MCF 10A (cell line): ENCODE data around the gene SHD. TPM values are rescaled to one million over a fixed set of nuclear protein-coding genes. Genes with fewer than 3 reads are reported as not detected.

Source experiments
- BruUV-seq: library from RNA; stranded (reverse); fragments of 400-500 nt; replicated peaks from 2 replicates; lab custom pipeline; 2021; lab: Mats Ljungman, UMichigan
- CTCF ChIA-PET: fragments of 300-600 bp; sonication (Branson Sonifier 250); formaldehyde crosslinking; extraction: SDS; loops from one replicate; lab custom pipeline; 2021; ENCODE audit warnings: antibody characterized with exemption, inconsistent platforms; lab: Yijun Ruan, JAX
- POLR2A ChIA-PET: fragments of 300-600, 350-650 bp; sonication (Branson Sonifier 250); formaldehyde crosslinking; extraction: SDS; loops from one replicate; lab custom pipeline; 2020; ENCODE audit warnings: antibody characterized with exemption, inconsistent platforms; lab: Yijun Ruan, JAX
- DNase-seq: peaks from one replicate; pipeline ENCODE4 v3.0.0-alpha.2; 2018; ENCODE audit not compliant: unreplicated experiment
- H3K27ac Mint-ChIP-seq: one replicate; pipeline ENCODE4 v1.8.0; 2022; ENCODE audit warnings: mild to moderate bottlenecking, low read depth, mixed read lengths; ENCODE audit not compliant: unreplicated experiment
- H3K27me3 Mint-ChIP-seq: one replicate; pipeline ENCODE4 v1.8.0; 2022; ENCODE audit warnings: mixed read lengths; ENCODE audit not compliant: insufficient read depth, unreplicated experiment
- H3K36me3 Mint-ChIP-seq: one replicate; pipeline ENCODE4 v1.8.0; 2022; ENCODE audit warnings: mild to moderate bottlenecking, moderate library complexity, mixed read lengths; ENCODE audit not compliant: insufficient read depth, unreplicated experiment
- H3K4me1 Mint-ChIP-seq: one replicate; pipeline ENCODE4 v1.8.0; 2022; ENCODE audit warnings: mixed read lengths; ENCODE audit not compliant: insufficient read depth, unreplicated experiment
- H3K4me3 Mint-ChIP-seq: one replicate; pipeline ENCODE4 v1.8.0; 2022; ENCODE audit warnings: mild to moderate bottlenecking, moderate library complexity, mixed read lengths; ENCODE audit not compliant: unreplicated experiment
- H3K9me3 Mint-ChIP-seq: one replicate; pipeline ENCODE4 v1.8.0; 2022; ENCODE audit warnings: mixed read lengths; ENCODE audit not compliant: unreplicated experiment
- intact Hi-C: fragments of 100-400 bp; cut with micrococcal nuclease; formaldehyde crosslinking; loops from 2 replicates; pipeline ENCODE4 v1.14.1; 2022
- total RNA-seq: library from RNA; stranded (reverse); gene quantifications from 2 replicates; pipeline ENCODE4 v1.2.3, GENCODE V29; 2022
- TF ChIP-seq, protein P1 (sequence below): fragments of 200-600 bp; IDR thresholded peaks from one replicate; pipeline ENCODE4 v1.8.0; 2022; ENCODE audit warnings: antibody characterized with exemption, mild to moderate bottlenecking; ENCODE audit not compliant: unreplicated experiment

SHD gene
- total RNA-seq, 1 experiment from 2014 or later: not detected

DNA sequence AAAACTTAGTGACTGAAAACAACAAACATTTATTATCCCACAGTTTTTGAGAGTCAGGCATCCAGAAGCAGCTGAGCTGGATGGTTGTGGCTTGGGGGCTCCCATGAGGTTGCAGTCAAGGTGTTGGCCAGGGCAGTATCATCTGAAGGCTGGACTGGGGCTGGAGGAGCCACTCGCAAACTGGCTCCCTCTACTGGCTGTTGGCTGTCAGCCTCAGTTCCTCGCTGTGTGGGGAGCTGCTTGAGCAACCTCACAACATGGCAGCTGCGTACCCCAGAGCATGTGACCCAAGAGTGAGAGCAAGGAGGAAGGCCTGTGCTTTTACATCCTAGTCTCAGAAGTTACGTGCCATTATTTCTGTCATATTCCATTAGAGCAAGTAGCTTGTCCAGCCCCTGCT, 22.5 kb upstream of the SHD start:
- no peak for DNase-seq
- Mint-ChIP-seq H3K27me3 (no peaks in the 10 kb centered on the region), H3K4me3 (no peak overlapping the region), H3K4me1 (no peaks in the 10 kb centered on the region), H3K9me3 (peaks cover 9% of the 10 kb centered on the region), H3K27ac (no peak overlapping the region), H3K36me3 (peaks cover 99% of the 10 kb centered on the region)
- no TSS peak for BruUV-seq
- POLR2A ChIA-PET: no interaction called here
- CTCF ChIA-PET: interaction anchor here (0.9 to 2.7 kb wide), 3 partner anchors 10 to 15 kb away, joined by 3 to 9 read pairs (median 4); no protein-coding TSS in a partner anchor
- intact Hi-C loops: no loop called here
- TF ChIP-seq, protein P1, sequence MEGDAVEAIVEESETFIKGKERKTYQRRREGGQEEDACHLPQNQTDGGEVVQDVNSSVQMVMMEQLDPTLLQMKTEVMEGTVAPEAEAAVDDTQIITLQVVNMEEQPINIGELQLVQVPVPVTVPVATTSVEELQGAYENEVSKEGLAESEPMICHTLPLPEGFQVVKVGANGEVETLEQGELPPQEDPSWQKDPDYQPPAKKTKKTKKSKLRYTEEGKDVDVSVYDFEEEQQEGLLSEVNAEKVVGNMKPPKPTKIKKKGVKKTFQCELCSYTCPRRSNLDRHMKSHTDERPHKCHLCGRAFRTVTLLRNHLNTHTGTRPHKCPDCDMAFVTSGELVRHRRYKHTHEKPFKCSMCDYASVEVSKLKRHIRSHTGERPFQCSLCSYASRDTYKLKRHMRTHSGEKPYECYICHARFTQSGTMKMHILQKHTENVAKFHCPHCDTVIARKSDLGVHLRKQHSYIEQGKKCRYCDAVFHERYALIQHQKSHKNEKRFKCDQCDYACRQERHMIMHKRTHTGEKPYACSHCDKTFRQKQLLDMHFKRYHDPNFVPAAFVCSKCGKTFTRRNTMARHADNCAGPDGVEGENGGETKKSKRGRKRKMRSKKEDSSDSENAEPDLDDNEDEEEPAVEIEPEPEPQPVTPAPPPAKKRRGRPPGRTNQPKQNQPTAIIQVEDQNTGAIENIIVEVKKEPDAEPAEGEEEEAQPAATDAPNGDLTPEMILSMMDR: no peak

DNA sequence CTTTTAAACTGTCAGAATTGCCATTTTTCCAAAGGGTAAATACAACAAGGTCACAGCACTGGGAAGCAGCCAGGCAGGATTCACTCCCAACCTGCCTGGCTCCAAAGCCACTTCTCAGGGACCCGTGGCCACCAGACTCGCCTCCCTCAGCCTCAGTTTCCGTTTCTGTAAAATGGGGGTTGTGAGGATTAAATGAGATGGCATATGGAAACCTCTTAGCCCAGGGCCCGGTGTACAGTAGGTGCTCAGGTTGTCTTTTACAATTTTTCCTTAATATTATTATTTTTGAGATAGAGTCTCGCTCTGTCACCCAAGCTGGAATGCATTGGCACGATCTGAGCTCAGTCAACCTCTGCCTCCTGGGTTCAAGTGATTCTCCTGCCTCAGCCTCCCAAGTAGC, 22.0 kb upstream of the SHD start:
- no peak for DNase-seq
- H3K4me3 Mint-ChIP-seq: no peak overlapping the region
- H3K27ac Mint-ChIP-seq: no peak overlapping the region
- H3K4me1 Mint-ChIP-seq: no peaks in the 10 kb centered on the region
- POLR2A ChIA-PET: no interaction called here
- TF ChIP-seq, protein P1: no peak
- peaks cover 9% of the 10 kb centered on the region for H3K9me3 Mint-ChIP-seq
- H3K36me3 Mint-ChIP-seq: peaks cover 99% of the 10 kb centered on the region
- intact Hi-C loops: no loop called here
- BruUV-seq: no TSS peak
- no peaks in the 10 kb centered on the region for H3K27me3 Mint-ChIP-seq
- CTCF ChIA-PET: interaction anchor here (0.9 to 2.7 kb wide), 2 partner anchors 10 to 15 kb away, joined by 4 to 9 read pairs; no protein-coding TSS in a partner anchor

DNA sequence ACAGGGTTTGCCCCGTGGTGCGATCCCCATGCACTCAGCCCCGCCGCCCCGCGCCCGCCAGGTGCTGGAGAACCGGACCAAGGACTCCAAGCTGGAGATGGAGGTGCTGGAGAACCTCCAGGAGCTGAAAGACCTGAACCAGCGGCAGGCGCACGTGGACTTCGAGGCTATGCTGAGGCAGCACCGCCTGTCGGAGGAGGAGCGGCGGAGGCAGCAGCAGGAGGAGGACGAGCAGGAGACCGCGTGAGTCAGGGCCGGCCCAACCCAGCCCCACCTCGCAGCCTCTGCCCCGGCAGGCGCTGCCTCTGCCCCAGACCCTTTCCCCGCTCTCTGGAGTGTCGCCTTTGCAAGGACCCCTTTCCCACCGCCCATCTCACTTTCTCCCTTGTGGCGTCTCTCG, 20.9 kb upstream of the SHD start:
- no peak overlapping the region for H3K27ac Mint-ChIP-seq
- ChIA-PET CTCF (no interaction called here), POLR2A (interaction anchor here (0.7 kb wide), 1 partner anchor 9 kb away, joined by 3 read pairs; no protein-coding TSS in a partner anchor)
- DNase-seq: no peak
- intact Hi-C loops: no loop called here
- BruUV-seq: no TSS peak
- H3K9me3 Mint-ChIP-seq: peaks cover 9% of the 10 kb centered on the region
- H3K4me1 Mint-ChIP-seq: no peaks in the 10 kb centered on the region
- no peak overlapping the region for H3K4me3 Mint-ChIP-seq
- TF ChIP-seq, protein P1: no peak
- H3K36me3 Mint-ChIP-seq: peaks cover 97% of the 10 kb centered on the region
- no peaks in the 10 kb centered on the region for H3K27me3 Mint-ChIP-seq

DNA sequence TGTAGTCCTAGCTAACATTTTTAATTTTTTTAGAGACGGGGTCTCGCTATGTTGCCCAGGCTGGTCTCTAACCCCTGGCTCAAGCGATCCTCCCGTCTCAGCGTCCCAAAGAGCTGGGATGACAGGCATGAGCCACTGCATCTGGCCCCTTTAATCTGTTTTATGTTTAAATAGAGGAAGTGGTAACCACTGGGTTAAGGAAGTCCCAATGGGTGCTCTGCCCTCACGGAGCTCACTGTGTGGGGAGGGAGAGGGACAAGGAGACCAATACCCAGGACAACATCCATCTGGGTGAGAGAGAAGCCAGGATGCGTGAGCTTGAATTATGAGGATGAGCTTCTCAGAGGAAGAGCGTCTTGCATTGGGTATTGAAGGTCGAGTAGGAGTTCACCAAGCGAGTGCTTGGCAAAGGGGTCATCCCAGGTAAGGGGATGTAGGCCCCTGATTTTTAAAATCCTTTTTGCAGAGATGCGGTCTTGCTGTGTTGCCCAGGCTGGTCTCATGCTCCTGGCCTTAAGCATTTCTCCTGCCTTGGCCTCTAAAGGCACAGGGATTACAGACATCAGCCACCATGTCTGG, 18.4 kb upstream of the SHD start:
- BruUV-seq: no TSS peak
- TF ChIP-seq, protein P1: no peak
- ChIA-PET CTCF (interaction anchor here (0.6 to 0.8 kb wide), 2 partner anchors 14 to 275 kb away, joined by 3 read pairs; partner anchors contain the start of gene EEF2), POLR2A (interaction anchor here (0.6 kb wide), 1 partner anchor 483 kb away, joined by 3 read pairs; no protein-coding TSS in a partner anchor)
- no peak for DNase-seq
- H3K4me1 Mint-ChIP-seq: no peaks in the 10 kb centered on the region
- no peaks in the 10 kb centered on the region for H3K9me3 Mint-ChIP-seq
- H3K27ac Mint-ChIP-seq: no peak overlapping the region
- H3K4me3 Mint-ChIP-seq: no peak overlapping the region
- peaks cover 97% of the 10 kb centered on the region for H3K36me3 Mint-ChIP-seq
- intact Hi-C loops: no loop called here
- H3K27me3 Mint-ChIP-seq: no peaks in the 10 kb centered on the region
